ENCODE results near the gene VEGFB.

DNA sequence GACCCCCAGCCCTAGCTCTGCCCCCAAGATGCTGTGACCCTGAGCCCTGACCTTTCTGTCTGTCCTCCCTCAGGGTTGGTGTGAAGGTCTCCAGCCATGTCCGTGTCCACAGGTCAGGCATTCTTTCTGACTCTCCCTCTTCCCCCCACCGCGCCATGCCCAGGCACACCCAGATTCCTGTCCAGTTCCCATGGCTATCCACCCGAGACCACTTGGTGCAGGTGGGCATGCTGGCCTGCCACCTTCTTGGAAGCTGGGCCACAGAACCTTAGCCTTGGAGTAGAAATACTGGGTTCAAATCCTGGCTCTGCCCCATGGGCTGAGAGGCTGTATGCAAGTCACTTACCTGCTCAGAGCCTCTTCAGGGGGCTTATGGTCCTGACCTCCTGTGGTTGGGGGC, 14.7 kb downstream of the VEGFB start:
- TF ChIP-seq, protein P1, sequence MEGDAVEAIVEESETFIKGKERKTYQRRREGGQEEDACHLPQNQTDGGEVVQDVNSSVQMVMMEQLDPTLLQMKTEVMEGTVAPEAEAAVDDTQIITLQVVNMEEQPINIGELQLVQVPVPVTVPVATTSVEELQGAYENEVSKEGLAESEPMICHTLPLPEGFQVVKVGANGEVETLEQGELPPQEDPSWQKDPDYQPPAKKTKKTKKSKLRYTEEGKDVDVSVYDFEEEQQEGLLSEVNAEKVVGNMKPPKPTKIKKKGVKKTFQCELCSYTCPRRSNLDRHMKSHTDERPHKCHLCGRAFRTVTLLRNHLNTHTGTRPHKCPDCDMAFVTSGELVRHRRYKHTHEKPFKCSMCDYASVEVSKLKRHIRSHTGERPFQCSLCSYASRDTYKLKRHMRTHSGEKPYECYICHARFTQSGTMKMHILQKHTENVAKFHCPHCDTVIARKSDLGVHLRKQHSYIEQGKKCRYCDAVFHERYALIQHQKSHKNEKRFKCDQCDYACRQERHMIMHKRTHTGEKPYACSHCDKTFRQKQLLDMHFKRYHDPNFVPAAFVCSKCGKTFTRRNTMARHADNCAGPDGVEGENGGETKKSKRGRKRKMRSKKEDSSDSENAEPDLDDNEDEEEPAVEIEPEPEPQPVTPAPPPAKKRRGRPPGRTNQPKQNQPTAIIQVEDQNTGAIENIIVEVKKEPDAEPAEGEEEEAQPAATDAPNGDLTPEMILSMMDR (IDR thresholded peaks at IDR 0.05; ENCODE audit: low read depth, low read length) = no peak
- TF ChIP-seq EZH2phosphoT487 (IDR thresholded peaks at IDR 0.05; ENCODE audit: low read depth) = no peak
